Measurements from ENCODE around the gene PMF1. TPM values are rescaled to one million over a fixed set of nuclear protein-coding genes. Genes with fewer than 3 reads are reported as not detected.
"Not testable (repeated sequence)": the region's sequence is repeated elsewhere in the genome, so short reads cannot be mapped to it uniquely, and the experiment has no call there.

The PMF1 gene
- polyA plus RNA-seq, 2 of the 4 experiments (the other 2 are of a cell fraction) = 59.8 to 63.9 TPM

DNA sequence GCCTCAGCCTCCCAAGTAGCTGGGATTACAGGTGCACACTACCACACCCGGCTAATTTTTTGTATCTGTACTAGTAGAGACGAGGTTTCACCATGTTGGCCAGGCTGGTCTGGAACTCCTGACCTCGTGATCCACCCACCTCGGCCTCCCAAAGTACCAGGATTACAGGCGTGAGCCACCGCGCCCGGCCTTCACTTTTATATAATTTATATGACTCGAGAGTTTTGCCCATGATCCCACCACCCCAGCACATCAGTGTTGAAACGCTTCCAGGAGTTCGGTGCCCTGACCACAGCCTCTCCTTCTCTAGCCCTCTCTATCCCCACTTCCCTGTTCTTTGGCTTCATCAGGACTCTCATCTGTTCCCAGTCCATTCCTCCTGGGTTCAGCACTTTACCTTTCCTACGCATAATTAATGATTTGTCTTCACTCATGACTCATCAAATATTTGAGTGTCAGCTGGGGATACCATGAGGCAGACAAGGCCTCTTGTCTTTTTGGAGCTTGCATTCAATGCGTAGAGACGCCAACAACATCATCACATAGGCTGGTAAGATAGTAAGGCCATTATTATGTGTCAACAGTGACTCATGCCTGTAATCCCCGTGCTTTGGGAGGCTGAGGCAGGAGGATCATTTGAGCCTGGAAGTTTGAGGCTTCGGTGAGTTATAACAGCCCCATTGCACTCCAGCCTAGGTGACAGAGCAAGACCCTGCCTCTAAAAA lies 1.4 kb downstream of the PMF1 start:
- Histone ChIP-seq H3K4me2 (peak overlapping the region; percentile 95), H3K4me1 (peaks cover 13% of the 10 kb centered on the region; the same call in 2 of the 3 replicates), H3K27ac (peak overlapping the region; percentile 93 to 96), H3K9me3 (no peaks in the 10 kb centered on the region), H3K4me3 (peak overlapping the region; percentile 65)
- ATAC-seq = no peak
- DNase-seq (ENCODE audit: low read depth in 1 of 2, low spot score in 1 of 2) = peak in 1 of 2 experiments; percentile 47
- TF ChIP-seq TP53 (CRISPR knock-in tag; IDR thresholded peaks at IDR 0.05) = no peak
- no peak for TF ChIP-seq ZSCAN20 (CRISPR knock-in tag; IDR thresholded peaks at IDR 0.05)
- TF ChIP-seq ATOH8 (CRISPR knock-in tag; IDR thresholded peaks at IDR 0.05; ENCODE audit: low read depth) = no peak
- TF ChIP-seq RAD21 (conservative IDR thresholded peaks at IDR 0.05 in 1 of 2, IDR thresholded peaks at IDR 0.05 in 1 of 2) = no peak
- no peak for TF ChIP-seq ESRRA (IDR thresholded peaks at IDR 0.05; ENCODE audit: borderline replicate concordance, low read length)
- TF ChIP-seq CBX8 (IDR thresholded peaks at IDR 0.05) = no peak
- TF ChIP-seq ZC3H11A (IDR thresholded peaks at IDR 0.05) = no peak
- TF ChIP-seq EP300 (IDR thresholded peaks at IDR 0.05) = no peak
- TF ChIP-seq BHLHE40 (IDR thresholded peaks at IDR 0.05; ENCODE audit: low read depth, low read length) = no peak
- TF ChIP-seq GATA3 (IDR thresholded peaks at IDR 0.05; ENCODE audit: borderline replicate concordance) = no peak
- TF ChIP-seq, protein P1, sequence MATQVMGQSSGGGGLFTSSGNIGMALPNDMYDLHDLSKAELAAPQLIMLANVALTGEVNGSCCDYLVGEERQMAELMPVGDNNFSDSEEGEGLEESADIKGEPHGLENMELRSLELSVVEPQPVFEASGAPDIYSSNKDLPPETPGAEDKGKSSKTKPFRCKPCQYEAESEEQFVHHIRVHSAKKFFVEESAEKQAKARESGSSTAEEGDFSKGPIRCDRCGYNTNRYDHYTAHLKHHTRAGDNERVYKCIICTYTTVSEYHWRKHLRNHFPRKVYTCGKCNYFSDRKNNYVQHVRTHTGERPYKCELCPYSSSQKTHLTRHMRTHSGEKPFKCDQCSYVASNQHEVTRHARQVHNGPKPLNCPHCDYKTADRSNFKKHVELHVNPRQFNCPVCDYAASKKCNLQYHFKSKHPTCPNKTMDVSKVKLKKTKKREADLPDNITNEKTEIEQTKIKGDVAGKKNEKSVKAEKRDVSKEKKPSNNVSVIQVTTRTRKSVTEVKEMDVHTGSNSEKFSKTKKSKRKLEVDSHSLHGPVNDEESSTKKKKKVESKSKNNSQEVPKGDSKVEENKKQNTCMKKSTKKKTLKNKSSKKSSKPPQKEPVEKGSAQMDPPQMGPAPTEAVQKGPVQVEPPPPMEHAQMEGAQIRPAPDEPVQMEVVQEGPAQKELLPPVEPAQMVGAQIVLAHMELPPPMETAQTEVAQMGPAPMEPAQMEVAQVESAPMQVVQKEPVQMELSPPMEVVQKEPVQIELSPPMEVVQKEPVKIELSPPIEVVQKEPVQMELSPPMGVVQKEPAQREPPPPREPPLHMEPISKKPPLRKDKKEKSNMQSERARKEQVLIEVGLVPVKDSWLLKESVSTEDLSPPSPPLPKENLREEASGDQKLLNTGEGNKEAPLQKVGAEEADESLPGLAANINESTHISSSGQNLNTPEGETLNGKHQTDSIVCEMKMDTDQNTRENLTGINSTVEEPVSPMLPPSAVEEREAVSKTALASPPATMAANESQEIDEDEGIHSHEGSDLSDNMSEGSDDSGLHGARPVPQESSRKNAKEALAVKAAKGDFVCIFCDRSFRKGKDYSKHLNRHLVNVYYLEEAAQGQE (IDR thresholded peaks at IDR 0.05) = no peak
- no peak for TF ChIP-seq CBX2 (IDR thresholded peaks at IDR 0.05; ENCODE audit: borderline replicate concordance, low read depth)
- no peak for TF ChIP-seq SREBF2 (IDR thresholded peaks at IDR 0.05)
- no peak for TF ChIP-seq ELK1 (IDR thresholded peaks at IDR 0.05; ENCODE audit: low read depth, low read length)
- no peak for TF ChIP-seq HEYL (CRISPR knock-in tag; IDR thresholded peaks at IDR 0.05)
- no peak for TF ChIP-seq FOSL2 (IDR thresholded peaks at IDR 0.05)
- TF ChIP-seq FOSL2 (CRISPR knock-in tag; IDR thresholded peaks at IDR 0.05) = peak; percentile 77
- TF ChIP-seq MAFK (IDR thresholded peaks at IDR 0.05; ENCODE audit: partially characterized antibody) = peak; percentile 94
- TF ChIP-seq NFE2L2 (conservative IDR thresholded peaks at IDR 0.05; ENCODE audit: low read length) = peak; percentile 81
- TF ChIP-seq HMGXB4 (CRISPR knock-in tag; IDR thresholded peaks at IDR 0.05; ENCODE audit: borderline replicate concordance) = no peak
- TF ChIP-seq ZNF302 (CRISPR knock-in tag; IDR thresholded peaks at IDR 0.05) = no peak
- CTCF ChIA-PET = interaction anchor here (0.7 to 7.9 kb wide), 8 partner anchors 11 to 123 kb away, joined by 3 to 84 read pairs (median 4); partner anchors contain the start of gene SLC25A44
- FAIRE-seq = no peak
- 81% methylated on average over 16 of the region's 16 CpGs for WGBS (ENCODE audit: missing lambda C conversion rate)
- POLR2A ChIA-PET = interaction anchor here (1.6 to 2.1 kb wide), 4 partner anchors 11 to 91 kb away, joined by 5 to 37 read pairs (median 11); partner anchors contain the start of gene SLC25A44

- peak; percentile 100 for FAIRE-seq
- WGBS (ENCODE audit: missing lambda C conversion rate) = 97% methylated on average over 52 of the region's 55 CpGs
- H3K4me3 ChIP-seq; ATAC-seq; POLR2A ChIA-PET; H3K27ac ChIP-seq; H3K4me2 ChIP-seq; DNase-seq (ENCODE audit: low read depth in 1 of 2, low spot score in 1 of 2); H3K9me3 ChIP-seq: not testable (repeated sequence)
- CTCF ChIA-PET = interaction anchor here (7.9 kb wide), 1 partner anchor 9 kb away, joined by 84 read pairs; no protein-coding TSS in a partner anchor
- H3K4me1 ChIP-seq = peaks cover 13% of the 10 kb centered on the region; the same call in 2 of the 3 replicates
These were observed 3.7 kb downstream of the PMF1 start for GRCh38 chr1:156216361-156217086.

All from A549 (cell line).